Erythroblast (primary cell): ENCODE measurements around the gene CLEC18B.

Experiments
- GATA1 ChIP-seq: IDR thresholded peaks from 2 replicates; pipeline ENCODE4 v1.6.1; 2011; ENCODE audit warnings: low read depth, mild to moderate bottlenecking, control low read depth, low read length, moderate library complexity
- POLR2A ChIP-seq: IDR thresholded peaks from 2 replicates; pipeline ENCODE4 v1.6.1; 2011; ENCODE audit warnings: mild to moderate bottlenecking, low read length

GRCh38 chr16:74468807-74469525 is 47.7 kb upstream of the CLEC18B start:
- TF ChIP-seq POLR2A (no peak), GATA1 (no peak)
